ENCODE results near the gene TFIP11.

Gene TFIP11

GRCh38 chr22:26503758-26504157 is 8.5 kb downstream of the TFIP11 start:
- DNase-seq (ENCODE audit: low spot score) = no peak

GRCh38 chr22:26502688-26503561 is 9.3 kb downstream of the TFIP11 start:
- DNase-seq (ENCODE audit: low spot score) = no peak

GRCh38 chr22:26501996-26502395 is 10.3 kb downstream of the TFIP11 start:
- DNase-seq (ENCODE audit: low spot score) = no peak

GRCh38 chr22:26499188-26499703 is 13.0 kb downstream of the TFIP11 start:
- no peak for DNase-seq (ENCODE audit: low spot score)

GRCh38 chr22:26496456-26496855 is 15.8 kb downstream of the TFIP11 start:
- no peak for DNase-seq (ENCODE audit: low spot score)

GRCh38 chr22:26494506-26494905 is 17.8 kb downstream of the TFIP11 start:
- DNase-seq (ENCODE audit: low spot score) = no peak

- no peak for DNase-seq (ENCODE audit: low spot score)
Observed at GRCh38 chr22:26492220-26492619, 20.1 kb downstream of the TFIP11 start.

- DNase-seq (ENCODE audit: low spot score) = no peak
Observed at GRCh38 chr22:26489447-26490036, 22.7 kb downstream of the TFIP11 start.

GRCh38 chr22:26487996-26488395 is 24.3 kb downstream of the TFIP11 start:
- DNase-seq (ENCODE audit: low spot score) = no peak

- no peak for DNase-seq (ENCODE audit: low spot score)
Observed at GRCh38 chr22:26486394-26486793, 25.9 kb downstream of the TFIP11 start.

GRCh38 chr22:26485806-26486390 is 26.4 kb downstream of the TFIP11 start:
- DNase-seq (ENCODE audit: low spot score) = no peak

GRCh38 chr22:26485013-26485412 is 27.3 kb downstream of the TFIP11 start:
- DNase-seq (ENCODE audit: low spot score) = no peak

GRCh38 chr22:26484360-26484706 is 27.9 kb downstream of the TFIP11 start:
- DNase-seq (ENCODE audit: low spot score) = no peak

- DNase-seq (ENCODE audit: low spot score) = peak; percentile 92
Observed at GRCh38 chr22:26483439-26484359, 28.6 kb downstream of the TFIP11 start, which contains the start of the genes HPS4 and SRRD. TSS of gene HPS4 (minus strand) at chr22:26483783. CDS start at chr22:26481762, 2,021 bp downstream. TSS of gene SRRD (plus strand) at chr22:26483877. CDS start at chr22:26483891, 14 bp downstream.

GRCh38 chr22:26483043-26483438 is 29.2 kb downstream of the TFIP11 start:
- DNase-seq (ENCODE audit: low spot score) = no peak

GRCh38 chr22:26482161-26482560 is 30.1 kb downstream of the TFIP11 start:
- DNase-seq (ENCODE audit: low spot score) = no peak

- no peak for DNase-seq (ENCODE audit: low spot score)
Observed at GRCh38 chr22:26481694-26482093, 30.6 kb downstream of the TFIP11 start.

- DNase-seq (ENCODE audit: low spot score) = no peak
Observed at GRCh38 chr22:26481112-26481693, 31.1 kb downstream of the TFIP11 start.

GRCh38 chr22:26480611-26480932 is 31.7 kb downstream of the TFIP11 start:
- DNase-seq (ENCODE audit: low spot score) = no peak

GRCh38 chr22:26479792-26480610 is 32.3 kb downstream of the TFIP11 start:
- DNase-seq (ENCODE audit: low spot score) = no peak

All from LoVo (cell line).